ENCODE results near the gene MSI2. TPM values are rescaled to one million over a fixed set of nuclear protein-coding genes. Genes with fewer than 3 reads are reported as not detected.

The MSI2 gene
- total and polyA plus RNA-seq, 9 of the 15 experiments (the other 6 are each of a cell fraction or from before 2014, with no cell fraction given): 4.6 to 61.8 (median 42.4) TPM

GRCh38 chr17:57692770-57693169 is 436.4 kb downstream of the MSI2 start:
- intact Hi-C loops (cut with micrococcal nuclease) (no loop called here), in situ Hi-C loops (cut with MboI) (no loop called here)
- Histone ChIP-seq H3K9me3 (replicated peaks; ENCODE audit: control insufficient read depth, insufficient read depth, low read depth, low read length) (no peaks in the 10 kb centered on the region), H3K4me2 (ENCODE audit: insufficient read depth, low read length) (no peak overlapping the region), H3K4me3 (no peak overlapping the region), H3K27ac (ENCODE audit: extremely low read depth, low read depth, low read length) (no peak overlapping the region), H2AFZ (ENCODE audit: low read depth, low read length) (no peak overlapping the region), H4K20me1 (replicated peaks; ENCODE audit: control insufficient read depth, insufficient read depth, low read length) (no peaks in the 10 kb centered on the region), H3K4me1 (replicated peaks in 1 of 2; ENCODE audit: control insufficient read depth in 2 of 2, insufficient read depth in 2 of 2, low read length in 2 of 2) (no peaks in the 10 kb centered on the region), H3K36me3 (ENCODE audit: control insufficient read depth, insufficient read depth, low read length) (no peaks in the 10 kb centered on the region), H3K27me3 (ENCODE audit: control insufficient read depth in 2 of 2, insufficient read depth in 2 of 2, low read length in 2 of 2) (peaks cover 0 to 17% of the 10 kb centered on the region in 2 experiments; a peak in 2 of 5 replicates), H3K9me1 (ENCODE audit: control insufficient read depth, insufficient read depth, low read length) (no peaks in the 10 kb centered on the region), H3K79me2 (ENCODE audit: control insufficient read depth, insufficient read depth, low read length) (no peaks in the 10 kb centered on the region), H3K9ac (ENCODE audit: insufficient read depth in 1 of 2, low read depth in 2 of 2, low read length in 2 of 2) (no peak overlapping the region)
- POLR2A ChIA-PET: no interaction called here
- FAIRE-seq (no peak), ATAC-seq (no peak), DNase-seq (ENCODE audit: extremely low read depth in 1 of 4, low spot score in 3 of 4) (no peak)
- WGBS (ENCODE audit: insufficient coverage, low coverage, missing lambda C conversion rate): 0% methylated on average over 1 of the region's 1 CpG
- CTCF ChIA-PET (ENCODE audit: low intra/inter-chr PET ratio): interaction anchor here (0.7 kb wide), 1 partner anchor 128 kb away, joined by 4 read pairs; no protein-coding TSS in a partner anchor
- TF ChIP-seq ZFX (CRISPR knock-in tag; IDR thresholded peaks at IDR 0.05) (no peak), ZC3H11A (IDR thresholded peaks at IDR 0.05; ENCODE audit: low read depth, low read length) (no peak), HNRNPH1 (optimal IDR thresholded peaks at IDR 0.05; ENCODE audit: low read depth, low read length) (no peak)
- no TSS peak for BruUV-seq (replicated peaks)

DNA sequence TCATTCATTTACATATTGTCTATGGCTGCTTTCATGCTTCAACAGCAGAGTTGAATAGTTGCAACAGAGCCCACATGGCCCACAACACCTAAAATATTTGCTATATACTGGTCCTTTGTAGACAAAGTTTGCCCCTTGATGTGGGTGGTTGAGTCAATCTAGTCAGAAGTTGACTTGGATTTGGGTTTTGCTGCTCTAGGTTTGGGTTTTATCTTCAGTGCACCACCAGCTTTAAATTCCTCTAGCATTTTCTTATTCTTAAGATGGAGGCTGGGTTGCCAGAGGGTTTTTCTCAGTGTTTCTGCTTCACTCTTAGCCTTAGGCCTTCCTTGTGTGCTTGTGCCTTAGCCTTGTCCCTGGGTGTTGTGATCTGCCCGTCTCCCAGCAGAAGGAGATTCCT is 437.7 kb downstream of the MSI2 start:
- no peaks in the 10 kb centered on the region for H3K36me3 ChIP-seq (ENCODE audit: control insufficient read depth, insufficient read depth, low read length)
- no peaks in the 10 kb centered on the region; a peak in 2 of 5 replicates for H3K4me1 ChIP-seq (replicated peaks in 1 of 2; ENCODE audit: control insufficient read depth in 2 of 2, insufficient read depth in 2 of 2, low read length in 2 of 2)
- BruUV-seq (replicated peaks): no TSS peak
- no peak overlapping the region for H3K4me2 ChIP-seq (ENCODE audit: insufficient read depth, low read length)
- TF ChIP-seq ZNF717 (CRISPR knock-in tag; IDR thresholded peaks at IDR 0.05) (no peak), HLTF (IDR thresholded peaks at IDR 0.05) (no peak), DPF2 (IDR thresholded peaks at IDR 0.05) (no peak), HDAC1 (IDR thresholded peaks at IDR 0.05) (no peak), MXI1 (IDR thresholded peaks at IDR 0.05; ENCODE audit: low read depth, low read length) (no peak), POLR3A (IDR thresholded peaks at IDR 0.05; ENCODE audit: borderline replicate concordance, extremely low read depth, insufficient read depth, insufficient read length) (no peak), ZBTB7A (IDR thresholded peaks at IDR 0.05; ENCODE audit: borderline replicate concordance, control insufficient read depth, low read depth, low read length) (no peak), PREB (CRISPR knock-in tag; IDR thresholded peaks at IDR 0.05) (no peak), ETS1 (conservative IDR thresholded peaks at IDR 0.05; ENCODE audit: control insufficient read depth, low read depth, low read length) (no peak)
- TF ChIP-seq, protein P1, sequence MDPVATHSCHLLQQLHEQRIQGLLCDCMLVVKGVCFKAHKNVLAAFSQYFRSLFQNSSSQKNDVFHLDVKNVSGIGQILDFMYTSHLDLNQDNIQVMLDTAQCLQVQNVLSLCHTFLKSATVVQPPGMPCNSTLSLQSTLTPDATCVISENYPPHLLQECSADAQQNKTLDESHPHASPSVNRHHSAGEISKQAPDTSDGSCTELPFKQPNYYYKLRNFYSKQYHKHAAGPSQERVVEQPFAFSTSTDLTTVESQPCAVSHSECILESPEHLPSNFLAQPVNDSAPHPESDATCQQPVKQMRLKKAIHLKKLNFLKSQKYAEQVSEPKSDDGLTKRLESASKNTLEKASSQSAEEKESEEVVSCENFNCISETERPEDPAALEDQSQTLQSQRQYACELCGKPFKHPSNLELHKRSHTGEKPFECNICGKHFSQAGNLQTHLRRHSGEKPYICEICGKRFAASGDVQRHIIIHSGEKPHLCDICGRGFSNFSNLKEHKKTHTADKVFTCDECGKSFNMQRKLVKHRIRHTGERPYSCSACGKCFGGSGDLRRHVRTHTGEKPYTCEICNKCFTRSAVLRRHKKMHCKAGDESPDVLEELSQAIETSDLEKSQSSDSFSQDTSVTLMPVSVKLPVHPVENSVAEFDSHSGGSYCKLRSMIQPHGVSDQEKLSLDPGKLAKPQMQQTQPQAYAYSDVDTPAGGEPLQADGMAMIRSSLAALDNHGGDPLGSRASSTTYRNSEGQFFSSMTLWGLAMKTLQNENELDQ (CRISPR knock-in tag; IDR thresholded peaks at IDR 0.05; ENCODE audit: borderline replicate concordance): no peak
- FAIRE-seq (no peak), DNase-seq (ENCODE audit: extremely low read depth in 1 of 4, low spot score in 3 of 4) (no peak), ATAC-seq (no peak)
- no peaks in the 10 kb centered on the region for H3K79me2 ChIP-seq (ENCODE audit: control insufficient read depth, insufficient read depth, low read length)
- 0% methylated on average over 1 of the region's 1 CpG for WGBS (ENCODE audit: insufficient coverage, low coverage, missing lambda C conversion rate)
- no peaks in the 10 kb centered on the region for H4K20me1 ChIP-seq (replicated peaks; ENCODE audit: control insufficient read depth, insufficient read depth, low read length)
- H3K4me3 ChIP-seq: no peak overlapping the region
- H3K9ac ChIP-seq (ENCODE audit: insufficient read depth in 1 of 2, low read depth in 2 of 2, low read length in 2 of 2): no peak overlapping the region
- H3K9me3 ChIP-seq (replicated peaks; ENCODE audit: control insufficient read depth, insufficient read depth, low read depth, low read length): no peaks in the 10 kb centered on the region
- CTCF ChIA-PET (ENCODE audit: low intra/inter-chr PET ratio): no interaction called here
- intact Hi-C loops (cut with micrococcal nuclease) (no loop called here), in situ Hi-C loops (cut with MboI) (no loop called here)
- no peak overlapping the region for H2AFZ ChIP-seq (ENCODE audit: low read depth, low read length)
- H3K27ac ChIP-seq (ENCODE audit: extremely low read depth, low read depth, low read length): no peak overlapping the region
- POLR2A ChIA-PET: no interaction called here
- no peaks in the 10 kb centered on the region for H3K9me1 ChIP-seq (ENCODE audit: control insufficient read depth, insufficient read depth, low read length)
- peaks cover 0 to 24% of the 10 kb centered on the region in 2 experiments; a peak in 2 of 5 replicates for H3K27me3 ChIP-seq (ENCODE audit: control insufficient read depth in 2 of 2, insufficient read depth in 2 of 2, low read length in 2 of 2)

Data from K562 (cell line).